Amniotic epithelial cell (primary cell): Measurements from ENCODE around the gene FAM72B.
A peak's percentile ranks its signal among the peaks of the same experiment; 100 is the strongest.
"Not testable (repeated sequence)": the region's sequence is repeated elsewhere in the genome, so short reads cannot be mapped to it uniquely, and the experiment has no call there.

Source experiments
- DNase-seq: peaks from one replicate; pipeline ENCODE4 v3.0.0-alpha.2; 2010; ENCODE audit warnings: low read depth

Gene FAM72B

GRCh38 chr1:121184290-121185127, at the start of gene FAM72B, which contains the start of gene SRGAP2C:
Gene FAM72B (minus strand): TSS chr1:121184340. CDS start chr1:121183489, 851 bp downstream.
Gene SRGAP2C (plus strand): TSS chr1:121184975. CDS start chr1:121187447, 2,472 bp downstream.
- DNase-seq: peak; percentile 100

- DNase-seq: not testable (repeated sequence)
Measured at GRCh38 chr1:121232445-121233125, 48.4 kb upstream of the FAM72B start.

DNA sequence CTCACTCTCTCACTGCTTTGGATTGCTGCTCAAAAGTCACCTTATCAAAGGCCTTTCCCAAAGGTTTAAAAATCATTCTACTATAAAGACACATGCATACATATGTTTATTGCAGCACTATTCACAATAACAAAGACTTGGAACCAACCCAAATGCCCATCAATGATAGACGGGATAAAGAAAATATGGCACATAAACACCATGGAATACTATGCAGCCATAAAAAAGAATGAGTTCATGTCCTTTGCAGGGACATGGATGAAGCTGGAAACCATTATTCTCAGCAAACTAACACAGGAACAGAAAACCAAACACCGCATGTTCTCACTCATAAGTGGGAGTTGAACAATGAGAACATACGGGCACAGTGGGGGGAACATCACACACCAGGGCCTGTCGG, 46.5 kb upstream of the FAM72B start:
- not testable (repeated sequence) for DNase-seq

GRCh38 chr1:121227544-121228330, 43.6 kb upstream of the FAM72B start:
- DNase-seq: not testable (repeated sequence)

- not testable (repeated sequence) for DNase-seq
Measured at GRCh38 chr1:121226925-121227324, 42.8 kb upstream of the FAM72B start.

- not testable (repeated sequence) for DNase-seq
Measured at GRCh38 chr1:121226295-121226904, 42.3 kb upstream of the FAM72B start.

DNA sequence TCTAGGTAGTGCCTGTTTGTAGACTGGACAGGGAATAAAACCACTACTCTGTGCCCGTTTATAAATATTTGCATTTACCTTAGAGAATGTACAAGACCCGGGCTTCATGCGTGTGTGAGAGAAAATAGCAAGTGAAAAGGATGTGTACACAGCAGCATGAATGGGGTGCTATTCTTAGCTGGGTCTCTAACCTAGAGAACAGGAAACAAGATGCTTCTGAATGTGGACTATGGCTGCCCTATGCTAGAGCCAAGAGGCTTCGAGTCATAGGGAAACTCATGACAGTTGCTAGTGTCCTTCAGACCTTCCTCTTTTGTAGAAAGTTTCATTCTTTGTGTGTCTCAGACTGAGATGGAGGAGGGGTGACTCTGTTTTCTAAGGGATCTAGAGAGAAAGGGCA, 40.6 kb upstream of the FAM72B start:
- DNase-seq: not testable (repeated sequence)

- not testable (repeated sequence) for DNase-seq
Measured at GRCh38 chr1:121221770-121222169, 37.6 kb upstream of the FAM72B start.

DNA sequence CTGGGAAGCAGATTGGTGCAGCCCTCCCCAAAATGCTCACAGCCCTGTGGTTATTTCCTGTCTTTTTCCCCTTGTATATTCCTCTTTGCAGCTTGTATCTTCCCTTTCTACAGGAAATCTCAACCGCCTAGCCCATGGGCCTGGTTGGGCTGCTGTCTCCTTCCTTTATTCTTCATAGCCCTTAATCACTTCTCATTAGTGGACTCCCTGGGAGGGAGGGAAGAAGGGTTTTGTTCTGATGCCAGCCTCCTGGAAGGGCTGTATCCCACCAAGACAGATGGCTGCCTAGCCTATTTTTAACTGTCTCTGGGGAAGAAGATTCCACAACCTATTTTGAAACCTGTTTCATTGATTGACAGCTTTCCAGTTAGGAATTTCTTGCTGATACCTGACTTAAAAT, 32.5 kb upstream of the FAM72B start:
- not testable (repeated sequence) for DNase-seq

DNA sequence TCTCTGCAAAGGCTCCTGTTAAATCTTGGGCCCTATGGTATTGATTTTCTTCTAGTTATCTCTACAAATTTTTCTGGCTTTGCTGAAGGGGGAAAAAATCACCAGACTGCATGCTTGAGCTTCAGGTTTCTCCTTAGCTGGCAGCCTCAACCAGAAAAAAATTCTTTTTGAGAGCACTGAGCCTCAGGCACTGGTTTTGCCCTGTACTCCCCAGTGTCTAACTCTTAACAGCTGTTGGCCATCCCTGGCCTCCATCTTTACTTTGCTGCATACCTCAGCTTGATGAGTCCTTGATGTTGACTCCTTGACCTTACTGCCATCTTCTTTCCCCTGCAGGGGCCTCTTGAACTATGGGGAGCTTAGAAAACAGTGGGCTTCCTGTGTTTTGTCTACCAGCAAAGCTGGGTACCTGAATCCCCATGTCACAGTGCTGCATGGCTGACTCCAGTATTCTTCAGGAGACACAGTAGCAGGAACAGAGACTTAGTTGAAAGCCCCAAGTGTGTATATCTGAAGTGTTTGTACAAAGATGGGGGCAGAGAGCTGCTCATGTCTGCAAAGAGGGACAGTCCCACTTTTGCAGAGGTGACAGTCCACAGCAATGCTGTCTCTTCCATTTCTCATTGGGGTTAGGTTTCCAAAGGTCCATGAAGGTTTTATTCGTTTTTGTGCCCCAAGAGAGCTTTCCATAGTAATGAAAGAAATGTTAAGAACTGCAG, 31.7 kb upstream of the FAM72B start:
- DNase-seq: not testable (repeated sequence)

GRCh38 chr1:121214544-121215156, 30.5 kb upstream of the FAM72B start:
- not testable (repeated sequence) for DNase-seq

GRCh38 chr1:121213491-121213890, 29.4 kb upstream of the FAM72B start:
- peak; percentile 72 for DNase-seq

DNA sequence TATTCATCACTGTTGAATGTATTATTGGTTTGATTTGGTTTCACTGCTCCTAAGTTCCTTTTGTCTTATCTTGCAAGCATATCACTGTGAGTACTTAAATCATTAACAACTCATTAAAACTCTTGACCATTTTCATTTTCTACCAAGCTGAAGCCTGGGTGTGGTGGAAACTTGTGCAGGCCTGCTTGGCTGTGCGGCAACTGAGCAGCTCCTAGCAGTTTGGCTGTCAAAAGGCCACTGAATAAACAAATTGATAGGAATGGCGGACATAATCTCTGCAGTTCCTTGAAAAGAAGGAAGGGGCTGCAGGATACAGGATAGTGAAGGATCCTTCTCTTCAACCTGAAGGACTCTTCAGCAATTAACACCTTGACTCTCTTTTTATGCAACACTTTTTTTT, 26.6 kb upstream of the FAM72B start:
- DNase-seq: not testable (repeated sequence)

GRCh38 chr1:121208375-121208774, 24.2 kb upstream of the FAM72B start:
- not testable (repeated sequence) for DNase-seq

GRCh38 chr1:121207328-121207727, 23.2 kb upstream of the FAM72B start:
- DNase-seq: not testable (repeated sequence)

DNA sequence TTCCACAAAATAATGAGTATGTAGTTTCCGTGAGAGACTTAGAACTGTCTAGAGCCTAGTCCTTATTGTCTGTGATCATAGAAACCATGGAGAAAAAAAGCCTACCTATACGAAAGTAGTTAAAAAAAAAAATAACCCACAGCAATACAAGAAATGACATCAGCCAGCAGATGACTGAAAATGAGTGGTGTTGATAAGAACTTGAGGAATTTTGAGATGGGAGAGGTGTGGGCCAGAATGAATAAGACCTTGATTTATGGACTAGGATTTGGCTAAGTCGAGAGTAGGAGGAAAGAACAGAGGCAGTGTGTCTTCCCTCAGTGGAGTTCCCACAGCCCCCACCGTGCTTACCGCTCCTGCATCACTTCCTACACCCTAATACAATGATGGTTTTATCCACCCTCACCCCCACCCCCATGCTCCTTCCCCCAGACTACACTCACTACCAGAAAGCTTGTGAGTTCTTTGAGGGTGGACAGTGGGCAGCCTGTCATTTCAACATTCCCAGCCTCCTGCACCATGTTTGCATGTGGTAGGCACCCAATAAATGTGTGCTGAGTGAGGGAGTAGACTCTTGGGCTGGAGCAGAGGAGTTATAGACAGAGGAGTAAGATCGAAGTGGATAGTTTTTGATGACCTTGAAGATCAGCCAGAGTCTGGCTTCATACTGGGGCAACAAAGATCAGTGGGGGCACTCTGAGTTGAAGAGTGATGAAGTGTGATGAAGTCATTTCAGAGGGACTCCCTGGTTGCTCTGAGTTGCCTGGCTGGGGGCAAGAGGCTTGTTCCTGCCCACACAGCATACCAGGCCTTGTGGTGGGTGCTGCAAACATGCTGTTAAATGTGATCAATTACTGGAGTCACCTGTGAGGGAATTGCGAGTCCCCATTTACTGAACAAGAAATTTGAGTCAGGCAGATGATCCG, 21.9 kb upstream of the FAM72B start:
- peak; percentile 66 for DNase-seq

DNA sequence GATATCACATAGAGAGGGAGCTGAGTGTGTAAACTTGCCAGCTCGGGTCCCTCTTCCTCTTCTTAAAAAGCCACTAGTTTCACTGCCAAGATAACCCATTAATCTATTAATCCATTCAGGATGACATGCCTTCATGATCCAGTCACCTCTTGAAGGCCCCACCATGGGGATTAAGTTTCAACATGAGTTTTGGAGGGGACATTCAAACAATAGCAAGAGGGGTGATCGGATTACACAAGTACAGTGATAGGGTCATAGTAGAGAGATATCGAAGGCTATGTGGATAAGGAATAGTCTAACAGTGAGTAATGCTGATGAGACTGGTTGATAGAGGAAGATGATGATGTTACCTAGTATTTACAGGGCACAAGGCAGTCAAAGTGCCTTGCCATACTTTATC, 18.8 kb upstream of the FAM72B start:
- DNase-seq: not testable (repeated sequence)

GRCh38 chr1:121200985-121201981, 17.1 kb upstream of the FAM72B start:
- peak; percentile 86 for DNase-seq
